HG02852 (cell line): ENCODE data around the gene RBM15.

ENCODE experiments used
- ATAC-seq: cut with Tn5 transposase; IDR thresholded peaks from one replicate; pipeline ENCODE4 v1.9.1; 2021; ENCODE audit warnings: mild to moderate bottlenecking, moderate library complexity; ENCODE audit not compliant: unreplicated experiment

Gene RBM15

GRCh38 chr1:110347182-110347893 is 8.2 kb downstream of the RBM15 start:
- no peak for ATAC-seq

GRCh38 chr1:110348050-110348449 is 8.9 kb downstream of the RBM15 start:
- ATAC-seq, result no peak

GRCh38 chr1:110348771-110349170 is 9.6 kb downstream of the RBM15 start:
- no peak for ATAC-seq

GRCh38 chr1:110350360-110350759 is 11.2 kb downstream of the RBM15 start:
- ATAC-seq, result no peak

GRCh38 chr1:110355321-110355720 is 16.1 kb downstream of the RBM15 start:
- no peak for ATAC-seq

GRCh38 chr1:110356379-110356778 is 17.2 kb downstream of the RBM15 start:
- no peak for ATAC-seq

- ATAC-seq, result no peak
Measured at GRCh38 chr1:110360431-110360830, 21.3 kb downstream of the RBM15 start.

- ATAC-seq, result no peak
Measured at GRCh38 chr1:110361856-110362255, 22.7 kb downstream of the RBM15 start.

- ATAC-seq, result no peak
Measured at GRCh38 chr1:110364221-110364620, 25.0 kb downstream of the RBM15 start.

- no peak for ATAC-seq
Measured at GRCh38 chr1:110370827-110371226, 31.6 kb downstream of the RBM15 start.

GRCh38 chr1:110375490-110375889 is 36.3 kb downstream of the RBM15 start:
- ATAC-seq, result no peak

GRCh38 chr1:110380672-110381283 is 41.6 kb downstream of the RBM15 start:
- ATAC-seq, result no peak

GRCh38 chr1:110383251-110383990 is 44.2 kb downstream of the RBM15 start:
- no peak for ATAC-seq

GRCh38 chr1:110384581-110385321 is 45.6 kb downstream of the RBM15 start:
- peak; percentile 61 for ATAC-seq

- ATAC-seq, result no peak
Measured at GRCh38 chr1:110385369-110385768, 46.2 kb downstream of the RBM15 start.

GRCh38 chr1:110387048-110387754 is 48.0 kb downstream of the RBM15 start:
- ATAC-seq, result no peak

GRCh38 chr1:110390096-110390495 is 50.9 kb downstream of the RBM15 start:
- ATAC-seq, result no peak

- no peak for ATAC-seq
Measured at GRCh38 chr1:110390692-110391245, 51.6 kb downstream of the RBM15 start, which contains the start of gene SLC16A4. SLC16A4 (minus strand) TSS chr1:110391026; CDS start chr1:110389323, 1,703 bp downstream.

GRCh38 chr1:110393286-110393685 is 54.1 kb downstream of the RBM15 start:
- ATAC-seq, result no peak
